ENCODE measurements around the gene SAMD4A.

Gene SAMD4A

DNA sequence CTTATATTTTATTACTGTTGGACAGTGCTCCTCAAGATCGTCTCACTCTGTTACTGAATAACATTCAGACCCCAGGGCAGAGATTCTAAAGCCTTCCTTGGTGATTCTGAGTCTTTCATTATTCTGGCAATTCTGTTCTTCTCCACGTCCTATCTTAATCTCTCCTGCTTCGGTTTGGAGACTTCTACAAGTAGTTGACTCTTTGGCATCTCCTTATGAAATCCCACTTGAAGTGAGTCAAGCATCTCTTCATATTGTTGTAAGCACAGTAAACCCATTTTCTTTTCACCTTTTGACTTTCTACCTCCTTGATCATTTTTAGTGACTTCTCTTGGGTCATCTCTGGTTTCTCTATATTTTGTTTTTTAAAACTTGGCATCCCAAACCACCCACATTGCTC is 132.8 kb downstream of the SAMD4A start:
- ChIA-PET CTCF (interaction anchor here (1.2 to 3.3 kb wide), 5 partner anchors 8 to 190 kb away, joined by 4 to 48 read pairs (median 9); partner anchors contain the start of gene CGRRF1), POLR2A (no interaction called here)
- H3K4me3 ChIP-seq (ENCODE audit: low read depth, low read length): no peak overlapping the region
- no peak for DNase-seq (ENCODE audit: low read depth, low spot score)
- TF ChIP-seq, protein P1, sequence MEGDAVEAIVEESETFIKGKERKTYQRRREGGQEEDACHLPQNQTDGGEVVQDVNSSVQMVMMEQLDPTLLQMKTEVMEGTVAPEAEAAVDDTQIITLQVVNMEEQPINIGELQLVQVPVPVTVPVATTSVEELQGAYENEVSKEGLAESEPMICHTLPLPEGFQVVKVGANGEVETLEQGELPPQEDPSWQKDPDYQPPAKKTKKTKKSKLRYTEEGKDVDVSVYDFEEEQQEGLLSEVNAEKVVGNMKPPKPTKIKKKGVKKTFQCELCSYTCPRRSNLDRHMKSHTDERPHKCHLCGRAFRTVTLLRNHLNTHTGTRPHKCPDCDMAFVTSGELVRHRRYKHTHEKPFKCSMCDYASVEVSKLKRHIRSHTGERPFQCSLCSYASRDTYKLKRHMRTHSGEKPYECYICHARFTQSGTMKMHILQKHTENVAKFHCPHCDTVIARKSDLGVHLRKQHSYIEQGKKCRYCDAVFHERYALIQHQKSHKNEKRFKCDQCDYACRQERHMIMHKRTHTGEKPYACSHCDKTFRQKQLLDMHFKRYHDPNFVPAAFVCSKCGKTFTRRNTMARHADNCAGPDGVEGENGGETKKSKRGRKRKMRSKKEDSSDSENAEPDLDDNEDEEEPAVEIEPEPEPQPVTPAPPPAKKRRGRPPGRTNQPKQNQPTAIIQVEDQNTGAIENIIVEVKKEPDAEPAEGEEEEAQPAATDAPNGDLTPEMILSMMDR (IDR thresholded peaks at IDR 0.05; ENCODE audit: insufficient read depth, low read length, missing control alignments): no peak

DNA sequence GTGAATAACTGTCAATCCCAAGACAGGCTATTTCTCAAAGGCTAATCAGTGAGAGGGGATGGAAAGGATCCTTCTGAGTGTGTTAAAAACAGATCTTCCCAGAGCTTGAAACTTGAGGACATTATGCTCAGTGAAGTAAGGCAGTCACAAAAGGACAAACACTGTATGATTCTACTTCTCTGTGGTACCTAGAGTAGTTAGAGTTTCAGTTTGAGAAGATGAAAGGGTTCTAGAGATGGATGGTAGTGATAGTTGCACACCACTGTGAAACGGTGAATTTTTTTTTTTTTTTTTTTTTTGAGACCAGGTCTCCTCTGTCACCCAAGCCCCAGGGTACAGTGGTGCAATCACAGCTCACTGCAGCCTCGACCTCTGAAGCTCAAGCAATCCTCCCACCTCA is 133.8 kb downstream of the SAMD4A start:
- ChIA-PET CTCF (interaction anchor here (1.2 to 3.3 kb wide), 6 partner anchors 9 to 191 kb away, joined by 4 to 48 read pairs (median 9); partner anchors contain the start of gene CGRRF1), POLR2A (no interaction called here)
- H3K4me3 ChIP-seq (ENCODE audit: low read depth, low read length): no peak overlapping the region
- TF ChIP-seq, protein P1 (IDR thresholded peaks at IDR 0.05; ENCODE audit: insufficient read depth, low read length, missing control alignments): no peak
- DNase-seq (ENCODE audit: low read depth, low spot score): no peak

DNA sequence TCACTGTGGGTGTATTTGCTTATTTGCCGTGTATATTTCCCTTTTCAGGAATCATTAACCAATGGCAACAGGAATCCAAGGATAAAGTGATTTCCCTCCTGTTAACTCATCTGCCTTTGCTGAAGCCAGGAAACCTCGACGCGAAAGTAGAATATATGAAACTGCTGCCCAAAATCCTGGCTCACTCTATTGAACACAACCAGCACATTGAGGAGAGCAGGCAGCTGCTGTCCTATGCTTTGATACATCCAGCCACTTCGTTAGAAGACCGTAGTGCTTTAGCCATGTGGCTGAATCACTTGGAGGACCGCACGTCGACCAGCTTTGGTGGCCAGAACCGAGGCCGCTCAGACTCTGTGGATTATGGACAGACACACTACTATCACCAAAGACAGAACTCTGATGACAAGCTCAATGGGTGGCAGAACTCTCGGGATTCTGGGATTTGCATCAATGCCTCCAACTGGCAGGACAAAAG is 135.1 kb downstream of the SAMD4A start:
- ChIA-PET POLR2A (no interaction called here), CTCF (interaction anchor here (1.1 to 3.3 kb wide), 4 partner anchors 9 to 74 kb away, joined by 3 to 48 read pairs (median 12); no protein-coding TSS in a partner anchor)
- TF ChIP-seq, protein P1 (IDR thresholded peaks at IDR 0.05; ENCODE audit: insufficient read depth, low read length, missing control alignments): no peak
- no peak for DNase-seq (ENCODE audit: low read depth, low spot score)
- no peak overlapping the region for H3K4me3 ChIP-seq (ENCODE audit: low read depth, low read length)

DNA sequence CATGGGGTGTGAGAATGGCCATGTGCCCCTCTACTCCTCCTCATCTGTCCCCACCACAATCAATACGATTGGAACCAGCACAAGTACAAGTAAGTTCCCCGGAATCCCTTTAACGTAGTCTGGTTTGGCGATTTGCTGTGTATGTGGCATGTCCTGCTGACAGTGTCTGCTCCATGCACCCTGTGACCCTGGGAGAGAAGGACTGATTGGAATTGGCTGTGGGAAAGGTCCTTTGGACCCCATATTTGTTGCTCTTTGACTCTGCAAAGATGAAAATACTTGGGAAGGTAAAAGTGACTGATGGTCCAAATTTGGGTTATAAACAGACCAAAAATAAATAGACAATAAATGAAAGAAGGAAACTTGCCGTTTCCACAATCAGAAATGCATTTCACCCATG is 135.6 kb downstream of the SAMD4A start:
- TF ChIP-seq, protein P1 (IDR thresholded peaks at IDR 0.05; ENCODE audit: insufficient read depth, low read length, missing control alignments): no peak
- no peak for DNase-seq (ENCODE audit: low read depth, low spot score)
- H3K4me3 ChIP-seq (ENCODE audit: low read depth, low read length): no peak overlapping the region
- ChIA-PET POLR2A (no interaction called here), CTCF (interaction anchor here (1.1 to 3.3 kb wide), 2 partner anchors 11 to 73 kb away, joined by 3 to 48 read pairs; no protein-coding TSS in a partner anchor)

DNA sequence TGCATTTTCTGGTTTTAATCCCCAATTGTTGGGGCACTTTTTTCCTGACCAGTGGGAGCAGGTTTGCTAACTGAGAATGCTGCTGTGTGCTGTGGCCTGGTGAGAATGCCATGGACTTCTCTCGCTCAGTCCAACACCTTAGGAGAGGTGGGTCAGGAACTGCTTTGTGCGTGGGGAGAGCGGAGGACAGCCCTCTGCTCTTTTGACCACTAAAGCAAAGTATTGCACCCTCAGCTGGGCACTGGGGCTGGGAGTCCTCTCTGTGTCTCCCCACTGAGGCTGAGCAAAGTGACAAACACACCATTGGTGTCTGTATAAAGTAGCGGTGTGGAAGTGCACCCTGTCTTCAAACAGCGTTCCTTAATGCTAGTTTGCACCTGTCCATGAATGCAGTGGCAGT is 136.2 kb downstream of the SAMD4A start:
- no peak overlapping the region for H3K4me3 ChIP-seq (ENCODE audit: low read depth, low read length)
- no peak for DNase-seq (ENCODE audit: low read depth, low spot score)
- POLR2A ChIA-PET: no interaction called here
- TF ChIP-seq, protein P1 (IDR thresholded peaks at IDR 0.05; ENCODE audit: insufficient read depth, low read length, missing control alignments): no peak
- CTCF ChIA-PET: interaction anchor here (1.6 kb wide), 1 partner anchor 12 kb away, joined by 3 read pairs; no protein-coding TSS in a partner anchor

DNA sequence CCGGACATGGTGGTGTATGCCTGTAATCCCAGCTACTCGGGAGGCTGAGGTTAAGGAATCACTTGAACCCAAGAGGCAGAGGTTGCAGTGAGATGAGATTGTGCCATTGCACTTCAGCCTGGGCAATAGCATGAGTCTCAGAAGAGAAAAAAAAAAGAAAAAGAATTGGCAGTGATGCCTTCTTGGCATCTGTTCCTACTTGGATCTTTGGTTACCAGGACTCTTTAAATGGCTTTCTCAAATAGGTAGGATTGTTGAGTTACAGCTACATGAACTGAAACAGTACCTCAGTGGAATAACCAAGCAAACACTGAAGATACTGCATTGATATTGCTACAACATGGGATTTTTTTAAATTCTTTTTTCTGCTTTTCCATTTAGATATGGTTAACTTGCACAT is 136.8 kb downstream of the SAMD4A start:
- ChIA-PET POLR2A (no interaction called here), CTCF (interaction anchor here (0.6 to 1.6 kb wide), 2 partner anchors 13 to 139 kb away, joined by 3 to 4 read pairs; no protein-coding TSS in a partner anchor)
- TF ChIP-seq, protein P1 (IDR thresholded peaks at IDR 0.05; ENCODE audit: insufficient read depth, low read length, missing control alignments): no peak
- DNase-seq (ENCODE audit: low read depth, low spot score): no peak
- H3K4me3 ChIP-seq (ENCODE audit: low read depth, low read length): no peak overlapping the region

Data from AG04449 (cell line).